NCI-H1694 treated with DMSO at 0.1 percent for 48 hours (cell line): Measurements from ENCODE around the gene ACOXL.

Experiments
- DNase-seq: peaks from one replicate; lab custom pipeline; 2025; lab: John Stamatoyannopoulos, UW

The ACOXL gene

GRCh38 chr2:110876167-110876999, 144.0 kb downstream of the ACOXL start:
- no peak for DNase-seq

GRCh38 chr2:110877031-110877827, 144.9 kb downstream of the ACOXL start:
- no peak for DNase-seq

GRCh38 chr2:110878150-110878549, 145.8 kb downstream of the ACOXL start:
- no peak for DNase-seq

- DNase-seq = no peak
Measured at GRCh38 chr2:110881908-110882307, 149.5 kb downstream of the ACOXL start.

- DNase-seq = no peak
Measured at GRCh38 chr2:110883406-110883805, 151.0 kb downstream of the ACOXL start.

GRCh38 chr2:110885256-110885655, 152.9 kb downstream of the ACOXL start:
- no peak for DNase-seq

- no peak for DNase-seq
Measured at GRCh38 chr2:110886826-110887573, 154.6 kb downstream of the ACOXL start.

GRCh38 chr2:110888411-110888810, 156.0 kb downstream of the ACOXL start:
- DNase-seq = no peak

GRCh38 chr2:110891626-110892025, 159.3 kb downstream of the ACOXL start:
- DNase-seq = no peak

GRCh38 chr2:110896226-110896625, 163.9 kb downstream of the ACOXL start:
- no peak for DNase-seq

- DNase-seq = no peak
Measured at GRCh38 chr2:110897966-110898365, 165.6 kb downstream of the ACOXL start.

GRCh38 chr2:110900191-110900590, 167.8 kb downstream of the ACOXL start:
- no peak for DNase-seq

- DNase-seq = no peak
Measured at GRCh38 chr2:110903548-110903947, 171.2 kb downstream of the ACOXL start.

GRCh38 chr2:110904116-110904778, 171.9 kb downstream of the ACOXL start:
- DNase-seq = no peak

- DNase-seq = no peak
Measured at GRCh38 chr2:110904779-110905148, 172.4 kb downstream of the ACOXL start.

- no peak for DNase-seq
Measured at GRCh38 chr2:110905217-110905616, 172.8 kb downstream of the ACOXL start.

GRCh38 chr2:110906613-110907298, 174.4 kb downstream of the ACOXL start:
- no peak for DNase-seq

GRCh38 chr2:110909501-110909900, 177.1 kb downstream of the ACOXL start:
- DNase-seq = no peak

GRCh38 chr2:110910423-110910822, 178.1 kb downstream of the ACOXL start:
- no peak for DNase-seq

GRCh38 chr2:110919738-110920137, 187.4 kb downstream of the ACOXL start:
- DNase-seq = no peak

GRCh38 chr2:110925479-110925878, 193.1 kb downstream of the ACOXL start:
- no peak for DNase-seq
